Body of pancreas (tissue), 4 donors: ENCODE measurements around the gene NACA. TPM values are rescaled to one million over a fixed set of nuclear protein-coding genes. Genes with fewer than 3 reads are reported as not detected.

ENCODE experiments used
- ATAC-seq: fragments of 150-250 bp; one replicate; pipeline ENCODE4 v1.9.1; 2016
- DNase-seq, 4 donors: peaks; one replicate each; pipeline ENCODE4 v3.0.0-alpha.2; 2019
- H3K27ac ChIP-seq, 4 donors: fragments of 200-600 bp; sonication (generic); 1 replicate in 3 of 4; 2 replicates in 1 of 4; pipeline versions ENCODE4 v1.5.1 to v1.6.1; 2016 to 2019; ENCODE audit warnings: mild to moderate bottlenecking in 1 of 4, mixed read lengths in 1 of 4, moderate library complexity in 1 of 4
- H3K27me3 ChIP-seq, 2 donors: fragments of 200-600 bp; sonication (generic); one replicate each; pipeline ENCODE4 v1.6.0; 2016; ENCODE audit warnings: mild to moderate bottlenecking in 1 of 2
- H3K36me3 ChIP-seq, 2 donors: fragments of 200-600 bp; sonication (generic); replicated peaks in 1 of 2; 2 replicates each; pipeline ENCODE4 v1.5.1; 2016; ENCODE audit warnings: low read depth in 2 of 2; ENCODE audit not compliant: insufficient read depth in 1 of 2
- H3K4me1 ChIP-seq: fragments of 200-600 bp; sonication (generic); one replicate; pipeline ENCODE4 v1.6.0; 2016
- H3K4me3 ChIP-seq, 2 donors: fragments of 200-600 bp; sonication (generic); 1 replicate in 1 of 2; 2 replicates in 1 of 2; pipeline ENCODE4 v1.5.1; 2016 to 2019
- H3K9me3 ChIP-seq, 3 donors: fragments of 200-600 bp; sonication (generic); 1 replicate in 2 of 3; 2 replicates in 1 of 3; pipeline ENCODE4 v1.5.1; 2016
- POLR2A ChIP-seq, 3 donors: fragments of 450-650 bp; IDR thresholded peaks; one replicate each; pipeline ENCODE4 v1.6.1; 2016; ENCODE audit warnings: antibody characterized with exemption in 3 of 3, mild to moderate bottlenecking in 2 of 3
- WGBS, 2 donors: methylation state at CpG; one replicate each; pipeline ENCODE4 v1.1.5; 2017; 5-methylcytosine and 5-hydroxymethylcytosine counted together
- intact Hi-C: fragments of 100-400 bp; cut with DNase I; formaldehyde crosslinking; loops from one replicate; pipeline ENCODE4 v1.15.1; 2023
- total RNA-seq, 2 donors: library from RNA; depleted of rRNA; stranded (reverse); fragments of >200 nt; gene quantifications; one replicate each; pipeline ENCODE4 v1.1.0, GENCODE V29; 2016
- TF ChIP-seq, protein P1 (sequence below), 7 experiments: fragments of 450-650 bp in 4 of 7; fragments of 200-600 bp in 3 of 7; sonication (generic) in 3 of 7; IDR thresholded peaks; one replicate each; pipeline ENCODE4 v1.5.1; 2016 to 2019; ENCODE audit warnings: antibody characterized with exemption in 7 of 7

The NACA gene
- total RNA-seq, 2 donors from 2014 or later = 465 to 734 TPM

DNA sequence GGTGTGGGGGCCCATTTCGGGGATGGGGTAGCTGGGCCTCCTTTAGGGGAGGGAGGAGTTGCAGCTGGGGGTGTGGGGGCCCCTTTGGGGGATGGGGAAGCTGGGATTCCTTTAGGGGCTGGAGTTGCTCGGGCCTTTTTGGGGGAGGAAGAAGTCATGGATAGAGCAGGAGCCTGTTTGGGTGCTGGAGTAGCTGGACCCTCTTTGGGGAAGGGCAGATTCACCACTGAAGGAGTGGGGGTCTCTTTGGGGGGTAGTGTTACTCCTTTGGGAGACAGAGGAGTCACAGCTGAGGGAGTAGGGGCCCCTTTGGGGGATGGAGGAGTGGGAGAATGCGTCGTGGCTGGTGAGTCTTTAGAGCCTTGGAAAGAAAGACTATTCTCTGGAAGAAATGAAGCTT lies 6.5 kb downstream of the NACA start:
- ATAC-seq = no peak
- no peak overlapping the region for H3K4me3 ChIP-seq
- 66 to 73% methylated on average over 4 of the region's 4 CpGs for WGBS, 2 donors
- H3K36me3 ChIP-seq = peaks cover 0 to 6% of the 10 kb centered on the region in 2 donors
- no peak for DNase-seq
- TF ChIP-seq, protein P1, sequence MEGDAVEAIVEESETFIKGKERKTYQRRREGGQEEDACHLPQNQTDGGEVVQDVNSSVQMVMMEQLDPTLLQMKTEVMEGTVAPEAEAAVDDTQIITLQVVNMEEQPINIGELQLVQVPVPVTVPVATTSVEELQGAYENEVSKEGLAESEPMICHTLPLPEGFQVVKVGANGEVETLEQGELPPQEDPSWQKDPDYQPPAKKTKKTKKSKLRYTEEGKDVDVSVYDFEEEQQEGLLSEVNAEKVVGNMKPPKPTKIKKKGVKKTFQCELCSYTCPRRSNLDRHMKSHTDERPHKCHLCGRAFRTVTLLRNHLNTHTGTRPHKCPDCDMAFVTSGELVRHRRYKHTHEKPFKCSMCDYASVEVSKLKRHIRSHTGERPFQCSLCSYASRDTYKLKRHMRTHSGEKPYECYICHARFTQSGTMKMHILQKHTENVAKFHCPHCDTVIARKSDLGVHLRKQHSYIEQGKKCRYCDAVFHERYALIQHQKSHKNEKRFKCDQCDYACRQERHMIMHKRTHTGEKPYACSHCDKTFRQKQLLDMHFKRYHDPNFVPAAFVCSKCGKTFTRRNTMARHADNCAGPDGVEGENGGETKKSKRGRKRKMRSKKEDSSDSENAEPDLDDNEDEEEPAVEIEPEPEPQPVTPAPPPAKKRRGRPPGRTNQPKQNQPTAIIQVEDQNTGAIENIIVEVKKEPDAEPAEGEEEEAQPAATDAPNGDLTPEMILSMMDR (IDR thresholded peaks at IDR 0.05) = no peak
- TF ChIP-seq POLR2A (IDR thresholded peaks at IDR 0.05) = no peak
- no peaks in the 10 kb centered on the region for H3K9me3 ChIP-seq
- intact Hi-C loops = no loop called here
- no peak overlapping the region for H3K27ac ChIP-seq
- no peaks in the 10 kb centered on the region for H3K27me3 ChIP-seq
- H3K4me1 ChIP-seq = peaks cover 79% of the 10 kb centered on the region

DNA sequence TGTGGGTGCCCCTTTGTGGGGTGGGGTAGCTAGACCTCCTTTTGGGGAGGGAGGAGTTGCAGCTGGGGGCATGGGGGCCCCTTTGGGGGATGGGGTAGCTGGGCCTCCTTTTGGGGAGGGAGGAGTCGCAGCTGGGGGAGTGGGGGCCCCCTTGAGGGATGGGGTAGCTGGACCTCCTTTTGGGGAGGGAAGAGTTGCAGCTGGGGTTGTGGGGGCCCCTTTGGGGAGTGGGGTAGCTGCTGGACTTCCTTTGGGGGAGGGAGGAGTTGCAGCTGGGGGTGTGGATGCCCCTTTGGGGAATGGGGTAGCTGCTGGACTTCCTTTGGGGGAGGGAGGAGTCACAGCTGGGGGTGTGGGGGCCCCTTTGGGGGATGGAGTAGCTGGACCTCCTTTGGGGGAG lies 7.0 kb downstream of the NACA start:
- ATAC-seq (no peak), DNase-seq (no peak)
- Histone ChIP-seq H3K27ac (no peak overlapping the region), H3K4me1 (peaks cover 74% of the 10 kb centered on the region), H3K36me3 (peaks cover 4 to 11% of the 10 kb centered on the region in 2 donors), H3K27me3 (no peaks in the 10 kb centered on the region), H3K9me3 (no peaks in the 10 kb centered on the region), H3K4me3 (no peak overlapping the region)
- intact Hi-C loops = no loop called here
- WGBS, 2 donors = 100% methylated on average over 1 of the region's 1 CpG; no CpG with 5 or more reads in 1 of the 2 donors
- TF ChIP-seq, protein P1 (IDR thresholded peaks at IDR 0.05) = no peak
- no peak for TF ChIP-seq POLR2A (IDR thresholded peaks at IDR 0.05)

DNA sequence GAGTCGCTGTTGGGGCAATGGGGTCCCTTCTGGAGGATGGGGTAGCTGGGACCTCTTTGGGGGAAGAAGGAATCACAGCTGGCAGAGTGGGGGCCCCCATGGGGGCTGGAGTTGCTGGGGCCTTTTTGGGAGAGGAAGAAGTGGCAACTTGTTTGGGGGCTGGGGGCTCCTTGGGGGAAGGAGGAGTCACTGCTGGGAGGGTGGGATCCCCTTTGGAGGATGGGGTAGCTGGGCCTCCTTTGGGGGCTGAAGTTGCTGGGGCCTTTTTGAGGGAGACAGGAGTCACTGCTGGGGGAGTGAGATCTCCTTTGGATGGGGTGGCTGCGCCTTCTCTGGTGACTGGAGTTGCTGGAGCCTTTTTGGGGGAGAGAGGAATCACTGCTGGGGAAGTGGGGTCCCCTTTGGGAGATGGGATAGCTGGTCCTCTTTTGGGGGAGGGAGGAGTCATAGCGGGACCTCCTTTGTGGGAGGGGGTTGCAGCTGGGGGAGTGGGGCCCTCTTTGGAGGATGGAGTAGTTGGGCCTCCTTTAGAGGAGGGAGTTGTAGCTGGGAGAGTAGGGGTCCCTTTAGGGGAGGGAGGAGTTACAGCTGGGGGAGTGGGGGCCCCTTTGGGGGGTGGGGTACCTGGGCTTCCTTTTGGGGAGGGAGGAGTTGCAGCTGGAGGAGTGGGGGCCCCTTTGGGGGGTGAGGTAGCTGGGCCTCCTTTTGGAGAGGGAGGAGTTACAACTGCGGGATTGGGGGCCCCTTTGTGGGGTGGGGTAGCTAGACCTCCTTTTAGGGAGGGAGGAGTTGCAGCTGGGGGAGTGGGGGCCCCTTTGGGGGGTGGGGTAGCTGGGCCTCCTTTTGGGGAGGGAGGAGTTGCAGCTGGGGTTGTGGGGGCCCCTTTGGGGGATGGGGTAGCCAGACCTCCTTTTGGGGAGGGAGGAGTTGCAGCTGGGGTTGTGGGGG lies 7.9 kb downstream of the NACA start:
- no peak overlapping the region for H3K4me3 ChIP-seq
- H3K9me3 ChIP-seq = no peaks in the 10 kb centered on the region
- H3K36me3 ChIP-seq = peaks cover 14 to 21% of the 10 kb centered on the region in 2 donors
- no peak for TF ChIP-seq POLR2A (IDR thresholded peaks at IDR 0.05)
- 69 to 94% methylated on average over 3 to 4 of the region's 4 CpGs for WGBS, 2 donors
- ATAC-seq (no peak), DNase-seq (no peak)
- H3K4me1 ChIP-seq = peaks cover 65% of the 10 kb centered on the region
- H3K27me3 ChIP-seq = no peaks in the 10 kb centered on the region
- H3K27ac ChIP-seq = no peak overlapping the region
- intact Hi-C loops = no loop called here

DNA sequence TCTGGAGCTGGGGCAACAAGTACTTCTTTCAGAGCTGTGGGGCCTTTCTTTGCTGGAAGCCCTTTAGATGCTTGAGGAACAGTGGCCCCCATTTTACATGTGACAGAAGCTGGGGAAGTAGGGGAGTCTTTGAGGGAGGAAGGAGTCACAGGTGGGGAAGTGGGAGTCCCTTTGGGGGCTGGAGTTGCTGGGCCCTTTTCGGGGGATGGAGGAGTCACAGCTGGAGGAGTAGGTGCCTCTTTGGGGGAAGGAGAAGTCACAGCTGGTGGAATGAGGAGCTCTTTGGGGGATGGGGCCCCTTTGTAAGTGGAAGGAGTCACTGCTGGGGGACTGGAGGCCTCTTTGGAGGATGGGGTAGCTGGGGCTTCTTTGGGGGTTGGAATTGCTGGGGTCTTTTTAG lies 8.6 kb downstream of the NACA start:
- 47 to 67% methylated on average over 1 of the region's 1 CpG for WGBS, 2 donors
- no peak for DNase-seq
- no peak for ATAC-seq
- no peak overlapping the region for H3K27ac ChIP-seq
- TF ChIP-seq, protein P1 (IDR thresholded peaks at IDR 0.05) = no peak
- no peak for TF ChIP-seq POLR2A (IDR thresholded peaks at IDR 0.05)
- no peaks in the 10 kb centered on the region for H3K9me3 ChIP-seq
- H3K27me3 ChIP-seq = no peaks in the 10 kb centered on the region
- peaks cover 57% of the 10 kb centered on the region for H3K4me1 ChIP-seq
- H3K4me3 ChIP-seq = no peak overlapping the region
- intact Hi-C loops = no loop called here
- H3K36me3 ChIP-seq = peaks cover 17 to 24% of the 10 kb centered on the region in 2 donors

DNA sequence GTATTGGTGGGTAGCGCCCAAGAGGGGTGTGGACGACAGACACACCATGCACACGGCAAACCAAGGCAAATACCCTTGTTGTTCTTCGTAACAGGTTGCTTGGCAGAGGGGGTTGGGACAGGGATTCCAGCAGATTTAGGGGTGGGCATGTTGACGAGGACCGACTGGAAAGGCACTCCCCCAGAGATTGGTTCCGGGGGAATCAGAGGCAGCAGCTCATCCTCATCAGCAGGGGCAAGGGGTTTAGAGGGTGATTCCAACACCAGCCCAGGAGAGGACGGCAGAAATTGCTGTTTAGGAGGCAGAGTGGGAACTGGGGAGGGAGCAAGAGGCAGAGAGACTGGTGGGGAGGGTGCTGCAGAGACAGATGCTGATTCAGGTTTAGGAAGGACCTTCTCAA lies 9.3 kb downstream of the NACA start:
- Histone ChIP-seq H3K4me1 (peaks cover 51% of the 10 kb centered on the region), H3K9me3 (no peaks in the 10 kb centered on the region), H3K27me3 (no peaks in the 10 kb centered on the region), H3K36me3 (peaks cover 17 to 26% of the 10 kb centered on the region in 2 donors), H3K4me3 (no peak overlapping the region), H3K27ac (no peak overlapping the region)
- no peak for DNase-seq
- intact Hi-C loops = no loop called here
- ATAC-seq = no peak
- no peak for TF ChIP-seq POLR2A (IDR thresholded peaks at IDR 0.05)
- TF ChIP-seq, protein P1 (IDR thresholded peaks at IDR 0.05) = no peak
- 71 to 77% methylated on average over 8 of the region's 8 CpGs for WGBS, 2 donors
